HG02763 (cell line): ENCODE results near the gene TEAD3.

ENCODE experiments used
- ATAC-seq: cut with Tn5 transposase; IDR thresholded peaks from one replicate; pipeline ENCODE4 v1.9.1; 2021; ENCODE audit warnings: mild to moderate bottlenecking, moderate library complexity; ENCODE audit not compliant: unreplicated experiment

The TEAD3 gene

DNA sequence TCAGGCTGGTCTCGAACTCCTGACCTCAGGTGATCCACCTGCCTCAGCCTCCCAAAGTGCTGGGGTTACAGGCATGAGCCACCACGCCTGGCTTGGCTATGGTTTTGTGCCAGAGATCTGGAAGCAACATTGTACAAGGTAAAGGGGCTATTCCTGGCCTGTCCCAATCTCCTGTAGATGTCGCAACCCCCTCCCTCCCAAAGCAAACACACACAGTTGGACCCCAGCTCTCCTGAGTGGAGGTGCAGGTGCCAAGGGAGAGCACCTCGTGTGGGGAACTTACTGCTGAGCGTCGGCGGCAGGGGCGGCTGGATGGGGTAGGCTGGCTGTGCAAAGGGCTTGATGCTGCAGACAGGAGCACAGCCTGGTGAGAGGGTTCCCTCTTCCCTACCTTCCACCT is 19.9 kb downstream of the TEAD3 start:
- ATAC-seq, result no peak

DNA sequence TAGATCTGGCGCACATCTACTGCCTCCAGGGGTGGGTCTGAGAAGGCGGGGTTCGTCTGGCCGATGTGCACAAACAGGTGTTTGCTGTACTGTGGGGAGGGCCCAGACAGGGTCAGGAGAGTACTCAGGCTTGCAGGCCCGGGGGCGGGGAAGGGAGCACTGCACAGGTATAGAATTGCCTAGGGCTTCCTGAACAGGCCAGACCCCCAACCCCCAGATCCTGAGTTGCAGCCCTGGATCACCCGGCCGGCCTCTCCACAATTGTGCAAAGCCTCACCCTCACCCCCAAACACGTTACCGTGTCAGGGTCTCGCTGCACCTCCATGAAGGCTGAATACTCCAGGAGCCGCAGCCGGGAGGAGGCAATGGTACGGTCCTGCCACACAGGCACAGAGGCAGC is 20.9 kb downstream of the TEAD3 start:
- ATAC-seq, result no peak

DNA sequence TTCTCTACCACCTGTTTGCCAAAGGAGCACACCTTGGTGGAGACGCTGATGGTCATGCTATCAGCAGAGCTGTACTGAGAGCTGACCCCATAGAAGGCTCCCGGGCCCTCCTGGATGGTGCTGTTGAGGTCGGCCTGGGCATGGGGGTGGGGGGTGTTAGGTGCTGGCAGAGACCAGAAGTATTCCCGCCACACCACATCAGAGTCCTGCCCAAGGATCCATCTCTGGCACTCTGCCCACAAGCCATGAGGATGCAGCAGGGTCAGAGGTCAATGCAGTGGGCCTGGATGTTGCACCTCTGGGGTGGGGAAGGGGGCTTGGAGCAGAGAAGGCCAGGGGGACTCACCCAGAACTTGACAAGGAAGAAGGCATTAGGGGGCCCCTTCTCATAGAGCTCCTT is 21.3 kb downstream of the TEAD3 start:
- no peak for ATAC-seq

DNA sequence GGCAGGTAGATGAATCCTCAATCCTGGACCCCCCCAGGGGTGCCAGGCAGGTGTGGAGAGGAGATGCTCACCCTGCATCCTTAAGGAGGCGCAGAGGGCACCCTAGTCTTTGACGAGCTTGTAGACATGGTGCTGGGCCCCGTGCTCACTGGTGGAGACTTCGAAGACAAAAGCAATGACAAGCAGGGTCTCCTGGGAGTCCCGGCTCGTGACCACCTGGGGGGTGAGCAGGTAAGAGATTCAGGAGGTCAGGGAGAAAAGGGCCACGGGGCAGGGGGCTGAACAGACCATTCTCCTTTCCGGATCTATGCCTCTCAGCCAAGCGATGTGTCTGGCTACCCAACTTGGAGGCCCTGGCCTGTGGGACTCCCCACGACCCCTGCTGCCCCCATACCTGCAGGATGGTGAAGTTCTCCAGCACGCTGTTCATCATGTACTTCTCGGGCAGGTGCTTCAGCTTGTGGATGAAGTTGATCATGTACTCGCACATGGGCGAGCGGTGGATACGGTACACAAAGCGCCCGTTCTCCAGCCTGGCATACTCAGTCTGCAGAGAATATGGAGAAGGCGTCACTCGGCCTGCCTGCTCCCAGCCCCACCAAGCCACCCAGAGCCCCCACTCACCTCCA is 21.8 kb downstream of the TEAD3 start:
- no peak for ATAC-seq

DNA sequence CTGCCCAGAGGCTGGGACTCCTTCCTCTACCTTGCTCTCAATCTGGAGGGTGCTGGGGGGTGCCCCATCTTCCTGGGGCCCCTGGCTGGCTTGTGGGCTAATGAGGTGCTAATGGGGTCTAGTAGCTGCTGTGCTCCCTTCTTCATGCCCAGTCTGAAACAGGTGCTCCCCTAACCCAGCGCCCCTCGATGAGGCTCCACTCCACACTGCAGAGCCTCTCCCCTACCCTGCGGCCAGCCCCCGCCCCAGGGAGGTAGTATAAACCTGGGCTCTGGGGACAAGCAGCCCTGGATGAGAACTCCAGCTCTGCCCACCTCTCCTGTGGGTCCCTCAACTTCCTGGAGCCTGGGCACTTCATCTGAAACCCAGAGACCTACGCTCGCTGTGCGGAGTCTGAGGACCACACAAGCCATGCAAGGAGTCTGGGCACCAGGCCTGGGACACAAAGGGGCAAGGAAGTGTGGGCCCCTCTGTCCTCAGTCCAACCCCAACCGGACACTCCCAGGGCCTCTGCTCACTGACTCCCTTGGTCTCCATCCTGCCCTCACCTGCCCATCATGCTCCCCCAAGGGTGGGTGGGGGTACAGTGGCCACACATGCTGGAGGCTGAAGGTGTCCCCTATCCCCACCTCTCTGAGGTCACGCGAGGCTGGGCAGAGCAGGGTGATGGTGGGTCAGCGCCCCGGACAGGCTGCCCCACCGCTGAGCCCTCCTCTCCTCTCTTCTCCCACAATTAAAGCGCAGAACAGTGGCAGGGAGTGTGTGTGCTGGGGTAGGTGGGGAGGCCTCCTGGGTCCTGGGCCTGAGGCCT is 22.5 kb downstream of the TEAD3 start:
- no peak for ATAC-seq

DNA sequence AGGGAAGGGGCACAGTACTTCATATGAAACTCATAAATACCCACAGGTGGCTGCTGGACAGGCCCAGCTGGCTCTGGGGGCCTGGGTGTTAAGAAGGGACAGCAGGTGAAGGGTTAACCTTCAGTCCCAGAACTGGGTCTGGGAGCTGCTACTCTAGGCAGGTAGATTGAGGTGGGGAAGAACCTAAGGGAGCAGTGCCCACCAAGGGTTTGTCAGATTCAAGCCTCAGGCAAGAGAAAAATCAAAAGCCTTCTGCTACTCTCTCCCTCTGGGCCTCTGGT is 23.1 kb downstream of the TEAD3 start:
- no peak for ATAC-seq

DNA sequence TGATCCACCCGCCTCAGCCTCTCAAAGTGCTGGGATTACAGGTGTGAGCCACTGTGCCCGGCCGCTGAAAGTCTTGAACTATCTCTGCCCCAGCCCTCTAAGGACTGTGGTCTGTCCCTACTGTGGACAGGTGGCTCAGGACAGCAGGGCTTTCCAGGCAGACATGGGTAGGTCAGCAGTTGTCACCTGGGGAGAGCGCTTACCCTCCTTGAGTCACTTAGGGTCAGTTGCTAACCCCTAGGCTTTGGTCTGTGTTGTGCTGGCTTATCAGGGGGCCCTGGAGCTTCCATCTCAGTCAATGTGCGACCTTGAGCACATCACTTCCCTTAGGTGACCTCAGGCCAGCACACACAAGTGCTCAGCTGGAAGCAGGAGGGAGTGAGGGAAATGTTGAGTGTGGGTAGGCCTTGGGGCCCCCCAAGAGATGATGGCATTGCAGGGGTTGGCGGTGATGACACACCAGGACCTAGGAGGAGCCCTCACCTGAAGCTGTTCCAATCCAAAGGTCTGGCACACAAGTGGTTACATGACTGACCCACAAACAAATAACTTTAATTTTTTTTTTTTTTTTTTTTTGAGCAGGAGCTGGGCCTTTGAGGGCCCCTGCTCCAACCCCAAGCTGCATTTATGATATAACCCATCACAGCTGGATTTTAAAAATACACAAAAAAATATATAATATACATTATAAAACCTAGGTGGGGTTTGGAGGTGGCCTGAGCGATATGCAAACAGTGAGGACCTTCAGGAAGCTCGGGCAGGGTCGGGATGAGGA is 23.6 kb downstream of the TEAD3 start:
- no peak for ATAC-seq

DNA sequence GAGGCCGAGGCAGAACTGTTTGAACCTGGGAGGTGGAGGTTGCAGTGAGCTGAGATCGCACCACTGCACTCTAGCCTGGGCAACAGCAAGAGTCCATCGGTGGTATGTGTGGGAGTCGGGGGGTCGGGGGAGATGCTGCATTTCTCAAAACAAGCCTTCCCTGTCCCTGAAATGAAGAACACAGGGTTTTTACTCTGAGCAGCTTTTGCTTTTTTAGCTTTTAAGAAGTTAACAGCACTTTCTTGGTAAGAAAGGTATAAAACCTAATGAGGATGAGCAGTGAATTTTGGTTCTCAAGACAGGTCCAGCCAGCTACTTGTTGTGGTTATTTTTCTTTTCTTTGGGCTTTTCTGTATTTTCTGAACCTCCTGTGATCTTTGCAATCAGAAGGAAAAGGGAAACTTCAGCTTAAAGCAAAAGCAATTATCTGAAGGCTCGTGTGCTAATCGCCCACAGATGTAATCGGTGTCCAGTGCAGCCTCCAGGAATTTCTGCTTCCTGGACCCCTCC is 25.0 kb downstream of the TEAD3 start:
- no peak for ATAC-seq

DNA sequence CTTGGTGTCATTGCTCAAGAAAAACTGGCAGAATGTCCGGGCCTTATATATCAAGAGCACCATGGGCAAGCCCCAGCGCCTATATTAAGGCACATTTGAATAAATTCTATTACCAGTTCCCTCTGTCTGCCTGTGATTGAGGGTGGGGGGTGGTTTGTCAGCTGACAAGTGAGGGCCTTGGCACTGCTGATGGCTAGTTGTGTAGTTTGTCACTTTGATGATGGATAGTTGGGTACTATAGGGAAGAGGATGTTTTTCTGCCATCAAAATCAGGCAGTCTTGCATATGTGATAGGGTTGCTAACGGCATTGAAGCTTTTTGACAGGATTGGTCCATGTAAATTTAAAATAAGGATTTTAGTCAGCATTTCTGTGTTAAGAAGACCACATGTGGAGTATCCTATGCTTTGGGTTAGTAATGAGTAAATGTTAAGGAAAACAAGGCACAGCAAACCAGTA is 26.2 kb downstream of the TEAD3 start:
- ATAC-seq, result no peak

DNA sequence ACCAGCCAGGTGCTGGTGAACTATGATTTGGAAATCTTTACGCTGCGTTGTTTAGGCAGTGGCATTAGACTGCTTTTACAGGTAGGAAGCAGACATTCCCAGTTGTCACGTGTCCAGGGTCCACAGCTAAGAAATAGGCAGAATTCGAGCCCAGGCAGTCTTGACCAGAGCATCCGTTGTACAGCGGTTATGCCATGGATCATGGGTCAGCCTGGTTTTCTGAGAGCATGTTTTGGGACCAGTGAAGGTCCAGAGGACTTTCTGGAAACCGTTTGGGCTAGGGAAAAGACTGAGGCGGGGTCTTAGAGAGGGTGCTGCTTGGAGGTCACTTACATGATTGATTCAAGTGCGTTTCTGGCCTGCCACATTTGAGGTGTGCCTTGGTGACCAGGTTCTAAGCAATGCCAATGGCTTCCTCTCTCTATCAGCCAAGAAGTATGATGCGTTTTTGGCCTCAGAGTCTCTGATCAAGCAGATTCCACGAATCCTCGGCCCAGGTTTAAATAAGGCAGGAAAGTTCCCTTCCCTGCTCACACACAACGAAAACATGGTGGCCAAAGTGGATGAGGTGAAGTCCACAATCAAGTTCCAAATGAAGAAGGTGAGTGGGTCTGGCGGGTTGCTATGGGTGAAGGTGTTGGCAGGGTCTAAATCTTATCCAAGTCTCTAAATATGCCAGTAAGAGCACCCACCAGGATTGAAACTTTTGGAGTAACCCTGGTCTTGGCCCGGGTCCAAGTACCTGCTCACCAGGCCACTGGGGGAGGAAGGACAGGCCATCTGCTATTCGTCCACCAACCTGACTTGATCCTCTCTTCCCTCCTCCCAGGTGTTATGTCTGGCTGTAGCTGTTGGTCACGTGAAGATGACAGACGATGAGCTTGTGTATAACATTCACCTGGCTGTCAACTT is 26.9 kb downstream of the TEAD3 start:
- ATAC-seq, result no peak

DNA sequence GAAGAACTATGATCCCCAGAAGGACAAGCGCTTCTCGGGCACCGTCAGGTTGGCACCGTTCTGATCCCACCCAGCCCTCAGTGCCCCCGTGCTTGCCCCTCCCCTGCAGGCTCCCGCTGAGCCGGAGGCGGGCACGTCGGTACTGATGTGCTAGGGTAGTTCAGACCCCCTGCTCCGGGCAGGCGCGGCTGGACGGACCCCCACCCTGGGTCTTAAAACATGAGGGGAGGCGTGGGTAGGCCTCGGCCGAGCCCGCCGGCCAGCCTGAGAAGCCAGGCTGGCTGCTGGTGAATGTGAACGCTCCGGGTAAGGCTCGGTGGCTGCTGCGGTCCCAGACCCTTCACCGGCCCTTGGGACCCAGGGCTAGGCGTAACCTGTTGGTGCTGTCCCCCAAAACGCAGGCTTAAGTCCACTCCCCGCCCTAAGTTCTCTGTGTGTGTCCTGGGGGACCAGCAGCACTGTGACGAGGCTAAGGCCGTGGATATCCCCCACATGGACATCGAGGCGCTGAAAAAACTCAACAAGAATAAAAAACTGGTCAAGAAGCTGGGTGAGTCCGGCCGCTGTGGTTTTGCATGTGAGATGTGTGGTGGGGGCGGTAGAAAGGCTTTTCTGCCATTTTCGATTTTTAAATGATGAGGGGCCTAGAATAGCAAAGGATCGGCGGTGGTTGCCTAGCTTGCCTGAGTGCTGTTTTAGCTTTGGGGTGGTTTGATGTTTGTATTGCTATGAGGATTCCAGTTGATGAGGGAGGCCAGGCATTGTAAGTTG is 27.7 kb downstream of the TEAD3 start:
- no peak for ATAC-seq

DNA sequence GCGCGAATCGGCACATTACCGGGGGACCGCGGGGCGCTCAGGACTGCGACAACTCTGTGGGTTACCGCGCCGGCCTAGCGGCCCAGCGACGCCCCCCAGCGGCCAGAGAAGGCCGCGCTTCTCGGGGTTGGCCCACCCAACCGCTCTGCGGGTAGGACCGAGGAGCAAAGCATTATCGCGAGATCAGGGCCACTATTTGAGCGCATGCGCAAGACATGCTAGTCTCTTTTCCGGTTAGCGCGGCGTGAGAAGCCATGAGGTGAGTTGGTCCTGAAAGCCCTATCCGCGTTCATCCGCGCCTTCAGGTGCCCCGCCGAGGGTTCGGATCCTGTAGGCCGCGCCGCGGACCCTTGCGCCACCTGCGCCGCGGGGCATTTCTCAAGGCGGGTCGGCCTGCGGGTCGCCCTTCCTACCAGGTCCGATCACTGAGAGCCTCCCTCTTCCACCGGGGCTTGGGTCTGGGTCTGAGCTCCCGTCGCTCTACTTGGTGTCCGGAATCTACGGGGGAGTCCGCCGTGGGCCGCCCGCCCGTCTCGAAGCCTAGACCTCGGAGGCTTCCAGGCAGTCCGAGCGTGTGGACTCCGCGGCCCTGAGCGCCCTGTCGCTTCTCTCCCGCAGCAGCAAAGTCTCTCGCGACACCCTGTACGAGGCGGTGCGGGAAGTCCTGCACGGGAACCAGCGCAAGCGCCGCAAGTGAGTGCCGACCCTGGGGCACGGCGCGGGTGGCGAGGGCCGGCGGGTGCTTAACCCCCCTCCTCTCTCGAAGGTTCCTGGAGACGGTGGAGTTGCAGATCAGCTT is 28.5 kb downstream of the TEAD3 start, which contains the start of gene RPL10A:
TSS of gene RPL10A (plus strand) at position 221 of the 799 bp plus-strand sequence. CDS start at position 255, 34 bp downstream.
- ATAC-seq, result peak; percentile 82

DNA sequence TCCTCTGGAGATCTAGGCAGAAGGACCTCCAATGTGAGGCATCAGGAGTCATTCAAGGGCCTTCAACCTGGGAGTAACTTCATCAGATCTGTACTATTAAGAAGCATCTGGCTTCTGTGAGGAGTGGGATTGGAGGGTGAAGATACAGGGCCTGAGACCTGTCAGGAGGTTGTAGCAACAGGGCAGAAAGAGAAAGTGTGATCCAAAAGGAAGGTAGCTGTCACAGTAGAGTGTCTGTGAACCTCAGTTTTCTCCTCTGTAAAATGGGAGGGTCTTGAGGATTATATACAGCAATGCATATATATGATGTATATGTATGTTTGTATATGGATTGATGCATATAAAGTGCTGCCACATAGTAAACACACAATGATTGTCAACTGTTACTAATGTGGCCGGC is 31.2 kb downstream of the TEAD3 start:
- ATAC-seq, result no peak

DNA sequence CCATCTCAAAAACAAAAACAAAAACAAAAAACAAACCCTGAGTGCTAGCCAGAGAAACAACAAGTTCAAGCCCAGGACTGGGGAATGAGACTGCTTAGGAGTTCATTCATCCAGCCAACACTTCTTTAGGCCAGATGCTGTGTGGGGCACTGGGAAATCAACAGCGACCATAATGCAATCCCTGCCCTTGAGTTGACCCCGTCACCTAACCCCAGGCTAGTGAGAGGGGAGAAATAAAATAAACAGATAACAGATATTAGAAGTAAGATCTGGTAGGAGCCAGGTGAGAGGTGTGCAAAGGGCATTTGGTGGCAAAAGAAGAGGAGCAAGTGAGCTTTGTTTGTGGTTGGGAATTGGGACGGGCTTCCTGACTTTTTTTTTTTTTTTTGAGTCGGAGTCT is 33.6 kb downstream of the TEAD3 start:
- ATAC-seq, result no peak

DNA sequence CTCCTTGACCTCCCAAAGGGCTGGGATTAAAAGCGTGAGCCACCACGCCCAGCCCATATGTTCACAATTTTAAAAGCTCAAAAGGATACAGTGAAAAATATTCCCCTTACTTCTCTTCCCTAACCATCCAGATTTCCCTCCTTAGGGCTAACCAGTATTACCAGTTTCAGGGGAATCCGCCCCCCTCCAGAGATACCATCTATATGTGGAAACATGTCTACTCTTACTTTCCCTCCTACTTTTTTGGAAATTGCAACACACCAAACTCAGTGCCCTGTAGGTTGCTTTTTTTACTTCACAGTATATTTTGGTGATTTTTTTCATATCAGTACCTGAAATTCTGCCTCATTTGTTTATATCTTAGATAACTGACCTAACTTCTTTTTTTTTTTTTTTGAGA is 35.6 kb downstream of the TEAD3 start:
- ATAC-seq, result no peak

DNA sequence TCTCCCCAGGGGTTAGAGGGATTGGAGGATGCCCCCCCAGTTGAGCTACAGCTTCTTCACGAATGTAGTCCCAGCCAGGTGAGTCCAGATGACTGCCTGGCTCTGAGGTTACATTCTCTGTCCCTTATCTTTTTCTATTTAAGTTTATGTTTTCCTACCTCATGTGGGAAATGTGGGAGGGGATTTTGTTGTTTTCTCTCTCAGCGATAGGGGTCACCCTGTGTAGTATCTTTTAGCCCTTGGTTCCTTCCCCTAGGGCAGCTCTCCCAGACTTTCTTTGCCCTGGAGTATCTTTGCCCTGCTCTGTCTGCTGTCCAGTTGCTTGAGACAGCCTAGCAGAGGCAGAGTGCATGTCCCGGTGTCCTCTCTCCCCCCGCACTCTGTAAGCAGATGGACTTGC is 39.0 kb downstream of the TEAD3 start:
- no peak for ATAC-seq

DNA sequence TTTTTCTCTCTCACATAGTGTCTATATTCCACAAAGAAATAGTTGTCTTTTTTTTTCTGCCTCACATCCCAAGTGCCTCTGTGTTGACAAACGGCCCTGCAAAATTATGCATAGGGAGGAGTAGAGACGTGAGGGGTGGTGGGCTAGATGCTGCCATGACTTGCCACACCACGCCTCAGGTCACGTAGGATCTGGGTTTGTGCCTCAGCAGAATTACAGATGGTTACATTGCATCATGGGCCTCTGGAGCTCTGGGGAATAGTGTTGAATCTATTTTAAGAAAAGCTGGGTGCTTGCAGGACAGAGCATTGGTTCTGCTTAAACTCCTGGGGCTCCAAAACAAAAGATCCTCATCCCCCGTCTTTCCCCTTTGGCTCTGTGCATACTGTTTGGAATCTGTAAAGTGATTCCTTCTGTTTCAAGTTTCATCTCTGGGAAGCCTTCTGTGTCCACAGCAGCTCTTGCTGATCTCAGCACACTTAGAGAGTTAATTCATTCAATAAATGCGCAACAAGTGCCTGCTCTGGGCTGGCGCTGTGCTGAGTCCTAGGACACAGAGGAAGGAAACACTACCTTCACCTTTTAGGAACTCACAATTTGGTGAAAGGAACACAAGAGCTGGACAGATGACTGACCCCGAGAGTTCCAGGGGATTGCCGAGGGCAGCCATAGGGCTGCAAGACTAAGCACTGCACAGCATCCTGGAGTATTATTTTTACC is 42.3 kb downstream of the TEAD3 start:
- no peak for ATAC-seq

DNA sequence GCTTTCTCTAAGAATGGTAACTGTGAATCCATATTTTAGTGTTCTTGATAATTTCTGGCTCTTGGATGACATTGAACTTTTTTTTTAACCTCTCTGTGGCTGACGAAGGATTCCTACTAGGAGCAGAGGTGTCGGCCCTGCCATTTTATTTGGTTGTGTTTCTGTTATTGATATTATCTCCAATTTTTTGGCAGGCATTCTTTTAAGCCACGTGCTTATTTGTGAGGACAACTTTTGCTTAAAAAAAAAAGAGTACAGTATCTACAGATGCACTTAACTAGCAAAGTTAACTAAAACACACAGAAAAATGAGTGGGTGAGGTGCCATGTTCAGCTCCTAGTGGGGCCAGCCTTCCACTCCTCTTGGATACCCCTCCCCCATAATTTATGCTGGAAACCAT is 43.6 kb downstream of the TEAD3 start:
- ATAC-seq, result no peak
